CD4-positive, alpha-beta T cell treated with Interleukin-15 for 1 hour (primary cell): ENCODE measurements around the gene GOLGA6L7.
"Not testable (repeated sequence)": the region's sequence is repeated elsewhere in the genome, so short reads cannot be mapped to it uniquely, and the experiment has no call there.

ENCODE experiments used
- DNase-seq: peaks from one replicate; pipeline ENCODE4 v3.0.0-alpha.2; 2020

Gene GOLGA6L7

DNA sequence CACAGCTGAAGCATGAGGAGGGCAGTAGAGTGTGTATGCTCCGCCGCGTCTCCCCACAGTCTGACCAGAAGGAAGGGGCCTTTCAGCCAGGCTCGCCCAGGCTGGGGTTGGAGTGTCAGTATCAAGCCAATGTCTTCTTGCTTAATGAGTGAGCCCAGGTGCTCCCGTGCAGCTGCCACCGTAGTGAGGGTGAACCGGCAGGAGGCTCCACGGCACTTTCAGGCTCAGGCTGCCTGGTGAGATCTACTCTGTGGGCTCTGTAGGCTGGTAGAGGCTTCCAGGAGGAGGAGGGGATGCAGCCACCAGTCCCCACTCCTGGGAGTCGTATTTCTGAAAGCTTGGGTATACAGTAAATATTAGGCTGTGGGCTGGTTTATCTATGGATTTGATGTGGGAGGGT, 8.2 kb downstream of the GOLGA6L7 start:
- DNase-seq: not testable (repeated sequence)

DNA sequence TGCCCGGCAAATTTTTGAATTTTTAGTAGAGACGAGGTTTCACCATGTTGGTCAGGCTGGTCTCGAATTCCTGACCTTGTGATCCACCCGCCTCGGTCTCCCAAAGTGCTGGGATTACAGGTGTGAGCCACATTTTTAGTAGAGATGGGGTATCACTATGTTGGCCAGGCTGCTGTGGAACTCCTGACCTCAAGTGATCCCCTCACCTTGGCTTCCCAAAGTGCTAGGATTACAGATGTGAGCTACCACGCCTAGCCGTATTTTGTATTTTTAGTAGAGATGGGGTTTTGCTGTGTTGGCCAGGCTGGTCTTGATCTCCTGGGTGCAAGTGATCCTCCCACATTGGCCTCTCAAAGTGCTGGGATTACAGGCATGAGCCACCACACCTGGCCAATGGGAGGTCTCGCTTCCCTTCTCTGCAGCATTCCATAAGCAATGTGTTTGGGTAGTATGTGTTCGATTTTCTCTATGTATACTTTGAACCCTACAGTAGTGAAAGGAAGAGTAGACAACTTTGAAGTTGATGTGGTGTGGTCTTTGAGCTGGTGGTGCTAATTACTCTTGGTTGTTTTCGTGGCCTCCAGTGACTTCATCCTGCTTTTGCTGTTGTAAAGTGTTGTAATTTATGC, 13.4 kb downstream of the GOLGA6L7 start:
- not testable (repeated sequence) for DNase-seq

DNA sequence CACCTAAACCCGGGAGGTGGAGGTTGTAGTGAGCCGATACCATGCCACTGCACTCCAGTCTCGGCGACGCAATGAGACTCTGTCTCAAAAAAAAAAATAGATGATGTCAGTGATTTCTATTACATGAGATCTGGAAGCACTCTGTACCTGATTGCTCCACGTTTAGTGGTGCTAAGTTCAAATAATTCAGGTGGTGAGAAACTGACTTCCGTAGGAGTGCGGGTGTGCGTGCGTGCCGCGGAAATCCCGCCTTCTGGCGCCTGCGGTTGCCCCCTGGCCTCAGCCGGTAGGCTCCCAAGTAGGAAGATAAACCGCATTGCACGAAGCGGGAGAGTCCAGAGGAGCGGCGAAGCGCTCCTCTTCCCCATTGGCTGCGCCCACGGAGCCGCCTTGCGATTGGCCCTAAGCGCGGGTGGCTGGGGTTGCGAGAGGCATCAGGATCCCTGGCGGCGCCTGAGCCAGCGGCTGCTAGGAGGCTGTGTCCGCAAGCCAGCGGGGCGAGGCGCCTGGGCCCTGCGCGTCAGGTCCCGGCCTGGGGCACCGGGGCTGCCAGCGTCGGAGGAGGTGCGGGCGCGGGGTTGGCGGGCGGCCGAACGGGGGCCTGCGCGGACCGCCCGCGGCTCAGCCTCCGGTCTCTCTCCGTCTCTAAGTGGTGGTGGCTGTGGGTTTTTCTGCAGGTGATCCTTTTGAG, 16.4 kb downstream of the GOLGA6L7 start:
- peak; percentile 59 for DNase-seq

DNA sequence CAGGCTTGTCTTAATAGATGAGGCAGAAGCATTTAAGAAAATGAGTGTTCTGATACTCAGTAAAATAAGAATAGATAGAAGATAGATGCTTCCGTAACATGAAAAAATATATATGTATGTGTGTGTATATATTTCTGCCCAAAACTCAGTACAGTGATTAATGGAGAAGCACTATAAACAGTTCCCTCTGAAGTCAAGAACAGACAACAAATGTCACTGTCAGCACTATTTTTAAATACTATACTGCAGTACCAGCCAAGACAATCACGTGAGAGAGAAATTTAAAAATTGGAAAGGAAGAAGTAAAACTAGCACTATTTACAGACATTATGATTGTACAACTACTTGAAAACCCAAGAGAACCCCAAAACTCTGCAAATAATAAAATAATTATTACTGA, 27.0 kb downstream of the GOLGA6L7 start:
- DNase-seq: not testable (repeated sequence)

DNA sequence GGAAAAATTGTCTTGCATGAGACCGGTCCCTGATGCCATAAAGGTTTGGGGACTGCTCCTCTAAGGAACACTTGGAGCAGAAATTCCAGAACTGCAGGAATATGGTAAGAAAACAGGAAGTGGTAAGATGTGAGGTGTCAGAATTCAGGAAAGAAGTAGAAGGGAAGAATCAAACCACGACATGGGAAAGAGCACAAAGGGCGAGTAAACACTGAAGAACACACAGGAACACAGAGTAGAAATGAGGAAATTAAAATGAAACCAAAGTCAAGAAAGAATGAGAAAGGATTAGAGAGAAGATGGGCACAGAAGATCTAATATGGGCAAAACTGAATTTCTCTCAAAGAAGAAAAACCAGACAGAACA, 28.5 kb downstream of the GOLGA6L7 start:
- not testable (repeated sequence) for DNase-seq

DNA sequence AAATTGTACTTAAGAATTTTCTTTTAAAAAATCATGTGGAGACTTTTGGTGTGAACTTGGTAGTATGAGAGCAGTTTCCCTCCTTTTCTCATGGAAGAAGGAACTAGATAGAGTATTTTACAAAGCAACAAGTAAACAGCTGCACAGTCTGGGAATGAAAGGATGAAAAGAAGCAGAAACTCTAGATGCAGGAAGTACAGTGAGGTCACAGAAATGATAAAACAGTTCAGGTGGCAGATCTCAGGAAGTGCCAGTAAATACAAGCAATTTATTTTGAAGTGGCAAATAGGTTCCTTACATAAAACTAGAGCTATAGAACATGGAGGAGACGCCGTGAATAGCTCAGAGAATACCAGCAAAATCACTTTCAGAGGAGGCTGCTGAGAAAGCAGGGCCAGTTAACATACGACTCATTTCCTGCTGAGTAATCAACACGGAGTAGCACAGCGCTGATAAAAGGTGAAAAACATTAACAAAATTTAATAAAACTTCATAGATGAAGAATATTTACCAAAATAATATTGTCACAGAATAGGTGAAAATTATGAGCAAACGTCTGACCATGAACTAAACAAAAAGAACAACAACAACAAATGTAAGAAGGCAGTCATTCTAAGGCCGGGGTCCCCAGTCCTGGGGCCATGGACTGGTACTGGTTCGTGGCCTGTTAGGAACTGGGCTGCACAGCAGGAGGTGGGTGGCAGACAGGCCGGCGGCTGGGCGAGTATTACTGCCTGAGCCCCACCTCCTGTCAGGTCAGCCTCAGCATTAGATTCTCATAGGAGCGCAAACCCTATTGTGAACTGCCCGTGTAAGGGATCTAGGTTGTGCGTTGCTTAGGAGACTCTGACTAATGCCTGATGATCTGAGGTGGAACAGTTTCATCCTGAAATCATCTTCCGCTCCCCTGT, 29.2 kb downstream of the GOLGA6L7 start:
- not testable (repeated sequence) for DNase-seq

DNA sequence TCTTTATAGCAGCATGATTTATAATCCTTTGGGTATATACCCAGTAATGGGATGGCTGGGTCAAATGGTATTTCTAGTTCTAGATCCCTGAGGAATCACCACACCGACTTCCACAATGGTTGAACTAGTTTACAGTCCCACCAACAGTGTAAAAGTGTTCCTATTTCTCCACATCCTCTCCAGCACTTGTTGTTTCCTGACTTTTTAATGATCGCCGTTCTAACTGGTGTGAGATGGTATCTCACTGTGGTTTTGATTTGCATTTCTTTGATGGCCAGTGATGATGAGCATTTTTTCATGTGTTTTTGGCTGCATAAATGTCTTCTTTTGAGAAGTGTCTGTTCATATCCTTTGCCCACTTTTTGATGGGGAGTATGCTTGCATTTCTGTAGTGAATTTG, 30.3 kb downstream of the GOLGA6L7 start:
- not testable (repeated sequence) for DNase-seq

DNA sequence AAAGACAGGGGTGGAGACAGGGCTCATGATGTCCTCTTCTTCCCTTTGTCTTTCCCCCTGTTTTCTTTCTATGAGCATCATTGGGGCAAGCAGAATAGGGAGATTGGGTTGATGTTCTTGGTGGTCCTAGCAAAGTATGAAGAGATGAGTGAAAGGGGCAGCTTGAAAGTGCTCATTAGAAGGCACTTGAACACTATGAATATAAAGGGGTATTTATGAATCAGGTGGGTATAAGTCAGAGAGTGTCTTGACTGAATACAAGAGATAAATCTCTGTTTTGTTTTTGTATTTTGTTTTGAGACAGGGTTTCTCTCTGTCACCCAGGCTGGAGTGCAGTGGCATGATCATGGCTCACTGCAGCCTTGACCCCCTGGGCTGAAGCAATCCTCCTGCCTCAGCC, 34.4 kb downstream of the GOLGA6L7 start:
- not testable (repeated sequence) for DNase-seq

DNA sequence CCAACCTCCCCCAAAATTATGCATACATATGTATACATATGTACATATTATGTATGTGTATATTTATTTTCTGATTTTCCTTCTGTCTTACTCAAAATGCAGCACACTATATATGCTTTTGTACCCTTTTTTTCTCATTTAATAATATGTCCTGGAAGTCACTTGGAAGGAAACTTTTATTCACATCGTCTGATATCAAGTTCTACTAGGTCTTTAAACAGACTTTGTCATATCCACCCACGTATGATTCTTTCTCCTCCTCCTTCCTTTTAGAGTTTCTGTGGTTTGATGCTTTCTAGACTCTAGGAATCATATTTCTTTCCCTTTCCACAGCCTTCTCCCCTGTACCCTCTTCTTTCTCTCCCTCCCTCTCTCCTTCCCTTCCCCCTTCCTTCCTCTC, 35.1 kb downstream of the GOLGA6L7 start:
- DNase-seq: not testable (repeated sequence)

DNA sequence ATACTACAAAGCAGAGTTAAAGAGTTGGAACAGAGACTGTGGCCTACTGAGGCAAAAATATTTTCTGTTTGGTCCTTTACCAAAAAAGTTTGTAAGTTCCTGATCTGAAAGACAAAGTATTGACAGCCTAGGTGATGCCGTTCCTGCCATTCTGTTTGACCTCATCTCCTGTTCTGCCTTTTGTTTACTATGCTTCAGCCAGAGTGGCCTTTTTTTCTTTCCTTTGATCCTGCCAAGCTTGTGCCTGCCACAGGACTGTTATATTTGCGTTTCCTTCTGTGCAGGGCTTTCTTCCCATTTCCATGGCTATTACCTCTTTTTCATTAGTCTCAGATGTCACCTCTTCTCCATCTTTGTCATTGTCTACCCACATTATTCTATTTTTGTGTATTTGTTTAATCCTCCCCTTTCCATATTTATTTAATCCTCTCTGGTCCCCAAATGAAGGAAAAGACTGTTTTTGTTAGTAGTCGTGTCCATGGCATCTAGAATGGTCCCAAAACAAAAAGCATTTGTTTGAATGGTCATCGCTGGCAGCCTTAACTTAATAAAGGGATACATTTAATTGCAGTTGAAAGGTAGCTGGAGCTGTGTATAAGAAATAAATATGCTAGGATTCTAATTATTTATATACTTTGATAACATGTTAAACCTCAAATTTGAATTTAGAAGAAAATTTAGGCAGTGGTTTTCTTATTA, 36.4 kb downstream of the GOLGA6L7 start:
- not testable (repeated sequence) for DNase-seq

DNA sequence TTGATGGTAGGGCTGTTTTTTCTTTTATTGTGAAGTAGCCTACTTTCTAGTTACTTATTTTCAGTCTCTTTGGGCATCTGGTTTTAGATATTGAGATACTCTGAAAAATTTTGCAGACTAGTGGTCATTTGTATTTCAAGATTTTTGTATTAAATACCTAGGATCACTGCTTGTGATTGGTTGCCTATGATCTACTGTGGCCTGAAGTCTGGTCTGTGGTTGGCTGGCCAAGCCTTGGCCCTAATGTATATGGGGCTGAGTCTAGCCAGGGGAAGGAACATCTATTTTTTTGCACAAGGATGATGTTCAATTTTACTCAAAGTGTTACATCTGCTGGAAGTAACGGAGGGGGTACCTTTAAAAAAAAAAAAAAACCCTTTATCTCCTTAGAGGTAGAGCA, 38.0 kb downstream of the GOLGA6L7 start:
- not testable (repeated sequence) for DNase-seq

DNA sequence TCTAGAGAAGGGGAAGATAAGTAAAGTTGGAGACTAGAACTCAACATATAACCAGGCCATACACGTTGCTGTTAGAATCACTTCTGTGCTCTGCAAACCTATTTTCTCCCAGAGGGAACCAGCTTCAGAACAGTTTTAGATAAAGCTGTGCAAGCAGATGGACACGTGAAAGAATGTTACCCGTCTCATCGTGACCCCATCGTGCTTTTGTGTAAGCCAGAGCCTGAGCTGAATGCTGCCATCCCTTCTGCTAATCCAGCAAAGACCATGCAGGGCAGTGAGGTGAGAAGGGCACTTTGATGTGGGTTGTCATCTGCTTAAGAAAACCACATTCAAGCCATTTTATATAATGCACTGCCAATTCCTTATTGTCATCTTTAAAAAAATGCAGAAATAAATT, 40.3 kb downstream of the GOLGA6L7 start:
- not testable (repeated sequence) for DNase-seq

DNA sequence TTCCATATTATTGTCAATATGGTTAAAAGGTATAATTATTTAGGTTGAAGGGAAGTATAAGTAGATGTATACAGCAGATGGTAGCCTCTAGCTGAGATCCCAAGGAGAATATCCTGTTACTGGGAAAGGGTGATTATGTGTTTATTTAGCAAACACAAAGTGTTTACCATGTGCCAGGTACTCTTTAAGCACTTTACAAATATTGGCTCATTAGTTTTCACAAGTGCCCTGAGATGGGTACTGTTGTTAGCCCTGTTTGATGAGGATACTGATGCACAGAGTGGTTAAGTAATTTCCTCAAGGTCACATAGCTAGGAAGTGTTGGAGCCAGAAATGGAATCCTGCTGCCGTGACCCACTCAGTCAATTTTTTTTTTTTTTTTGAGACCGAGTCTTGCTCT, 48.1 kb downstream of the GOLGA6L7 start:
- not testable (repeated sequence) for DNase-seq

DNA sequence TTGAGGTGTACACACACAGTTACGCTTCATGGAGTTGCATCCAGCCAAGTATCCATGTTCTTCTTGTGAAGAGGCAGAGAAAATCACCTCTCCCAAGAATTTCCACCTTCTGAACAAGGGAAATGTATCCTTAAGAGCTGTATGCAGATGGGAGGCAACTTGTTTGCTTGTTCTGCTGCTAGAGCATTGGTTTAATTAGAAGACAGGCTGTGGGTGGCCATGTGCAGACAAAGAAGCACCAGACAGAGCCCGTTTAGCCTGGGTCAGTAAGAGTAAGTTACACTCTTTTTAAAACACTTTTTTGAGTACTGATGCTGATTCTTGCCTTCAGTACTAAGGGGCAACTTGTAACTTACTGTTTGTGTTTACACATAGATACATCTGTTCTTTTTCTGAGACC, 50.2 kb downstream of the GOLGA6L7 start:
- DNase-seq: not testable (repeated sequence)

DNA sequence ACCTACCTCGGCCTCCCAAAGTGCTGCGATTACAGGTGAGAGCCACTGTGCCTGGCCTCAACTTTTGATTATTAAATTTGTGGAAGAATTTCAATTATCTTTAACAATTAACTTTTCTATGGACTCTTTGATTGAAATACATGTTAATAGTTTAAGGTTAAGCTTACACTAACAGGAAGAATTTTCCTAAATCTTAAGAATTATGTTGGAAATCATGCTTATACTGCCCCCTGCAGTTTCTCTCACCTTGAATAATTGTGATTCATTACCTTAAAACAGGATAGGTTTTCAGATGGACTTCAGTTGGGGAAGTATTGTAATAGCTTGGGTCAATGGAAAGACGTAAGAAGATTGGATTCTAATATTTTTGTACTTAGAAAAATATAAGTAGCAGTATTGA, 54.2 kb downstream of the GOLGA6L7 start:
- not testable (repeated sequence) for DNase-seq
